Measurements from ENCODE around the gene ANGPTL8.

- TF ChIP-seq POLR2A (IDR thresholded peaks at IDR 0.05), result no peak
- TF ChIP-seq CTCF (IDR thresholded peaks at IDR 0.05), result no peak
These were observed 5.6 kb downstream of the ANGPTL8 start for GRCh38 chr19:11244846-11245589.
